Measurements from ENCODE around the gene HNRNPU.
A peak's percentile ranks its signal among the peaks of the same experiment; 100 is the strongest.

HNRNPU gene

GRCh38 chr1:244864253-244865027 lies at the start of gene HNRNPU:
TSS of gene HNRNPU (minus strand) at chr1:244864543. CDS start at chr1:244864307, 236 bp downstream.
- in situ Hi-C loops (cut with MboI; ENCODE audit: low sequenced_read_pairs, unreplicated experiment) = no loop called here
- peak; percentile 3 for TF ChIP-seq CTCF (IDR thresholded peaks at IDR 0.05; ENCODE audit: borderline replicate concordance, control extremely low read depth, extremely low read depth, insufficient read depth, missing control alignments)
- DNase-seq (ENCODE audit: low spot score) = peak; percentile 94

GRCh38 chr1:244913806-244914205 lies 49.5 kb upstream of the HNRNPU start:
- TF ChIP-seq CTCF (IDR thresholded peaks at IDR 0.05; ENCODE audit: borderline replicate concordance, control extremely low read depth, extremely low read depth, insufficient read depth, missing control alignments) = no peak
- DNase-seq (ENCODE audit: low spot score) = no peak
- in situ Hi-C loops (cut with MboI; ENCODE audit: low sequenced_read_pairs, unreplicated experiment) = no loop called here

GRCh38 chr1:244904119-244904518 lies 39.8 kb upstream of the HNRNPU start:
- in situ Hi-C loops (cut with MboI; ENCODE audit: low sequenced_read_pairs, unreplicated experiment) = no loop called here
- TF ChIP-seq CTCF (IDR thresholded peaks at IDR 0.05; ENCODE audit: borderline replicate concordance, control extremely low read depth, extremely low read depth, insufficient read depth, missing control alignments) = no peak
- no peak for DNase-seq (ENCODE audit: low spot score)

GRCh38 chr1:244901400-244902015 lies 37.2 kb upstream of the HNRNPU start:
- in situ Hi-C loops (cut with MboI; ENCODE audit: low sequenced_read_pairs, unreplicated experiment) = no loop called here
- DNase-seq (ENCODE audit: low spot score) = no peak
- no peak for TF ChIP-seq CTCF (IDR thresholded peaks at IDR 0.05; ENCODE audit: borderline replicate concordance, control extremely low read depth, extremely low read depth, insufficient read depth, missing control alignments)

- in situ Hi-C loops (cut with MboI; ENCODE audit: low sequenced_read_pairs, unreplicated experiment) = no loop called here
- TF ChIP-seq CTCF (IDR thresholded peaks at IDR 0.05; ENCODE audit: borderline replicate concordance, control extremely low read depth, extremely low read depth, insufficient read depth, missing control alignments) = no peak
- DNase-seq (ENCODE audit: low spot score) = no peak
These were observed 33.3 kb upstream of the HNRNPU start for GRCh38 chr1:244897476-244898254.

GRCh38 chr1:244896550-244896949 lies 32.2 kb upstream of the HNRNPU start:
- in situ Hi-C loops (cut with MboI; ENCODE audit: low sequenced_read_pairs, unreplicated experiment) = no loop called here
- no peak for DNase-seq (ENCODE audit: low spot score)
- no peak for TF ChIP-seq CTCF (IDR thresholded peaks at IDR 0.05; ENCODE audit: borderline replicate concordance, control extremely low read depth, extremely low read depth, insufficient read depth, missing control alignments)
